H9 (cell line): ENCODE measurements around the gene IL6ST. TPM values are rescaled to one million over a fixed set of nuclear protein-coding genes. Genes with fewer than 3 reads are reported as not detected.
A peak's percentile ranks its signal among the peaks of the same experiment; 100 is the strongest.

ENCODE experiments used
- DNase-seq: peaks from one replicate; pipeline ENCODE4 v3.0.0-alpha.2; 2017
- H2AFZ ChIP-seq: one replicate; pipeline ENCODE4 v1.6.1; 2013; ENCODE audit warnings: mild to moderate bottlenecking, low read length, control low read depth, moderate library complexity
- H2AK5ac ChIP-seq: 2 replicates; pipeline ENCODE4 v1.6.1; 2013; ENCODE audit warnings: low read length, control low read depth, mixed read lengths; ENCODE audit not compliant: insufficient read length
- H2BK120ac ChIP-seq: one replicate; pipeline ENCODE4 v1.6.1; 2013; ENCODE audit warnings: low read depth, mild to moderate bottlenecking, low read length, control low read depth, inconsistent platforms; ENCODE audit not compliant: poor library complexity, severe bottlenecking
- H2BK12ac ChIP-seq: 2 replicates; pipeline ENCODE4 v1.6.1; 2013; ENCODE audit warnings: low read length, control low read depth, mixed read lengths, low read depth; ENCODE audit not compliant: insufficient read length
- H2BK15ac ChIP-seq: 2 replicates; pipeline ENCODE4 v1.6.1; 2013; ENCODE audit warnings: low read depth, low read length, control low read depth
- H2BK20ac ChIP-seq: one replicate; pipeline ENCODE4 v1.6.1; 2013; ENCODE audit warnings: low read depth, mild to moderate bottlenecking, low read length, control low read depth, inconsistent platforms; ENCODE audit not compliant: poor library complexity, severe bottlenecking
- H2BK5ac ChIP-seq: 2 replicates; pipeline ENCODE4 v1.6.1; 2013; ENCODE audit warnings: low read length, control low read depth, mixed read lengths; ENCODE audit not compliant: insufficient read length
- H3K14ac ChIP-seq: 2 replicates; pipeline ENCODE4 v1.6.1; 2013; ENCODE audit warnings: low read length, control low read depth; ENCODE audit not compliant: insufficient read depth
- H3K18ac ChIP-seq: 2 replicates; pipeline ENCODE4 v1.6.1; 2013; ENCODE audit warnings: low read depth, mild to moderate bottlenecking, mixed read lengths, low read length, control low read depth; ENCODE audit not compliant: insufficient read length
- H3K23ac ChIP-seq: 2 replicates; pipeline ENCODE4 v1.6.1; 2013; ENCODE audit warnings: low read length, control low read depth, mixed read lengths, low read depth; ENCODE audit not compliant: insufficient read length
- H3K23me2 ChIP-seq: 2 replicates; pipeline ENCODE4 v1.6.1; 2013; ENCODE audit warnings: low read depth, mild to moderate bottlenecking, mixed read lengths, low read length, control low read depth; ENCODE audit not compliant: insufficient read length, poor library complexity, severe bottlenecking
- H3K27ac ChIP-seq: 2 replicates; pipeline ENCODE4 v1.5.1; 2013; ENCODE audit warnings: low read length, control low read depth, mixed read lengths, low read depth; ENCODE audit not compliant: insufficient read length
- H3K27me3 ChIP-seq: 2 replicates; pipeline ENCODE4 v1.6.1; 2013; ENCODE audit warnings: low read length, control low read depth, inconsistent platforms; ENCODE audit not compliant: insufficient read depth
- H3K4ac ChIP-seq: 2 replicates; pipeline ENCODE4 v1.6.1; 2013; ENCODE audit warnings: low read depth, mild to moderate bottlenecking, control low read depth, inconsistent platforms, low read length, moderate library complexity
- H3K4me1 ChIP-seq: 2 replicates; pipeline ENCODE4 v1.6.1; 2013; ENCODE audit warnings: low read length, control low read depth, inconsistent platforms; ENCODE audit not compliant: insufficient read depth
- H3K4me2 ChIP-seq: 2 replicates; pipeline ENCODE4 v1.6.1; 2013; ENCODE audit warnings: low read length, control low read depth, mixed read lengths; ENCODE audit not compliant: insufficient read length, insufficient read depth
- H3K56ac ChIP-seq: 2 replicates; pipeline ENCODE4 v1.6.1; 2013; ENCODE audit warnings: low read depth, mild to moderate bottlenecking, mixed read lengths, low read length, control low read depth; ENCODE audit not compliant: insufficient read length
- H3K79me1 ChIP-seq: 2 replicates; pipeline ENCODE4 v1.6.1; 2013; ENCODE audit warnings: low read depth, mild to moderate bottlenecking, moderate library complexity, low read length, control low read depth, inconsistent platforms; ENCODE audit not compliant: insufficient read depth, poor library complexity, severe bottlenecking
- H3K79me2 ChIP-seq: 2 replicates; pipeline ENCODE4 v1.6.1; 2013; ENCODE audit warnings: low read length, control low read depth, inconsistent platforms; ENCODE audit not compliant: insufficient read depth
- H3K9ac ChIP-seq: 2 replicates; pipeline ENCODE4 v1.6.1; 2013; ENCODE audit warnings: low read length, control low read depth, mixed read lengths; ENCODE audit not compliant: insufficient read length; ENCODE audit errors: extremely low read depth
- H3K9me3 ChIP-seq: one replicate; pipeline ENCODE4 v1.6.1; 2013; ENCODE audit warnings: low read depth, low read length, inconsistent platforms; ENCODE audit not compliant: control insufficient read depth
- H3T11ph ChIP-seq: one replicate; pipeline ENCODE4 v1.6.1; 2013; ENCODE audit warnings: mild to moderate bottlenecking, low read length, control low read depth, inconsistent platforms
- H4K20me1 ChIP-seq: one replicate; pipeline ENCODE4 v1.6.1; 2013; ENCODE audit not compliant: control insufficient read depth, insufficient read length, insufficient read depth
- H4K5ac ChIP-seq: 2 replicates; pipeline ENCODE4 v1.6.1; 2013; ENCODE audit warnings: low read depth, mild to moderate bottlenecking, mixed read lengths, low read length, control low read depth; ENCODE audit not compliant: insufficient read length
- H4K8ac ChIP-seq: replicated peaks from 2 replicates; pipeline ENCODE4 v1.6.1; 2013; ENCODE audit warnings: low read length, control low read depth, mixed read lengths, low read depth; ENCODE audit not compliant: insufficient read length
- H4K91ac ChIP-seq: 2 replicates; pipeline ENCODE4 v1.6.1; 2013; ENCODE audit warnings: low read depth, mild to moderate bottlenecking, moderate library complexity, mixed read lengths, low read length, control low read depth; ENCODE audit not compliant: insufficient read length
- H3K27ac Mint-ChIP-seq, 3 experiments: 2 replicates in 2 of 3; 3 replicates in 1 of 3; pipeline ENCODE4 v1.8.0; 2020 to 2021; ENCODE audit warnings: mixed read lengths in 3 of 3, mild to moderate bottlenecking in 1 of 3, moderate library complexity in 1 of 3
- H3K27me3 Mint-ChIP-seq: 2 replicates; pipeline ENCODE4 v1.8.0; 2021; ENCODE audit warnings: low read depth, mild to moderate bottlenecking, moderate library complexity, mixed read lengths
- H3K36me3 Mint-ChIP-seq, 3 experiments: 2 replicates in 2 of 3; 3 replicates in 1 of 3; pipeline ENCODE4 v1.8.0; 2020 to 2021; ENCODE audit warnings: low read depth in 3 of 3, mixed read lengths in 3 of 3; ENCODE audit not compliant: insufficient read depth in 1 of 3
- H3K4me1 Mint-ChIP-seq, 2 experiments: 2 replicates each; pipeline ENCODE4 v1.8.0; 2020; ENCODE audit warnings: mixed read lengths in 2 of 2
- H3K4me3 Mint-ChIP-seq, 2 experiments: 2 replicates in 1 of 2; 3 replicates in 1 of 2; pipeline ENCODE4 v1.8.0; 2020 to 2021; ENCODE audit warnings: mild to moderate bottlenecking in 2 of 2, mixed read lengths in 2 of 2, moderate library complexity in 1 of 2
- H3K9me3 Mint-ChIP-seq, 2 experiments: 2 replicates in 1 of 2; 3 replicates in 1 of 2; pipeline ENCODE4 v1.8.0; 2020; ENCODE audit warnings: mild to moderate bottlenecking in 2 of 2, mixed read lengths in 2 of 2, moderate library complexity in 1 of 2
- CTCF ChIP-seq: fragments of 200-600 bp; sonication (generic); conservative IDR thresholded peaks from 3 replicates; pipeline ENCODE4 v1.8.0; 2021; ENCODE audit warnings: antibody characterized with exemption, mild to moderate bottlenecking
- WGBS: extraction: QIAGEN DNeasy Blood & Tissue Kit; methylation state at CpG from one replicate; pipeline ENCODE4 v1.1.7; 2013; ENCODE audit warnings: missing lambda C conversion rate, low lambda C conversion rate, mixed read lengths; ENCODE audit not compliant: insufficient read length; ENCODE audit errors: extremely low coverage; 5-methylcytosine and 5-hydroxymethylcytosine counted together
- total RNA-seq: library from RNA; stranded (reverse); gene quantifications from 2 replicates; pipeline ENCODE4 v1.2.1, GENCODE V29; 2021

IL6ST gene
- total RNA-seq, 1 experiment from 2014 or later = 11.1 TPM

- H3K4me1 Mint-ChIP-seq = no peaks in the 10 kb centered on the region
- Histone ChIP-seq H2BK20ac (no peak overlapping the region), H3K9ac (no peak overlapping the region), H3K9me3 (no peaks in the 10 kb centered on the region), H3K4ac (no peak overlapping the region), H3K23ac (no peak overlapping the region), H3K14ac (no peak overlapping the region), H3K79me1 (no peaks in the 10 kb centered on the region), H3K27me3 (no peaks in the 10 kb centered on the region), H2BK120ac (no peak overlapping the region), H2BK12ac (no peak overlapping the region), H2AK5ac (no peak overlapping the region), H3T11ph (no peak overlapping the region), H4K5ac (no peak overlapping the region), H4K20me1 (no peaks in the 10 kb centered on the region), H2AFZ (no peak overlapping the region), H3K79me2 (no peaks in the 10 kb centered on the region), H4K8ac (no peak overlapping the region), H2BK15ac (no peak overlapping the region), H3K4me1 (no peaks in the 10 kb centered on the region), H2BK5ac (no peak overlapping the region), H3K18ac (no peak overlapping the region), H3K56ac (no peak overlapping the region), H3K27ac (no peak overlapping the region), H4K91ac (no peak overlapping the region), H3K23me2 (no peaks in the 10 kb centered on the region), H3K4me2 (no peak overlapping the region)
- no peaks in the 10 kb centered on the region for H3K27me3 Mint-ChIP-seq
- no peak overlapping the region for H3K27ac Mint-ChIP-seq
- H3K4me3 Mint-ChIP-seq = no peak overlapping the region
- DNase-seq = no peak
- H3K36me3 Mint-ChIP-seq = no peaks in the 10 kb centered on the region
- WGBS = no CpG with 5 or more reads among the region's 5 CpGs
- peak; percentile 44; the same call in 2 of the 3 replicates for TF ChIP-seq CTCF
- H3K9me3 Mint-ChIP-seq = no peaks in the 10 kb centered on the region
Measured at GRCh38 chr5:55982957-55983381, 11.8 kb downstream of the IL6ST start.
